Measurements from ENCODE around the gene ANO3.

ANO3 gene

GRCh38 chr11:26399336-26399735 lies 67.4 kb downstream of the ANO3 start:
- no peak overlapping the region for H3K4me2 ChIP-seq (ENCODE audit: low read depth, low read length, poor library complexity, severe bottlenecking)
- H3K4me1 ChIP-seq (ENCODE audit: insufficient read depth, low read length, poor library complexity, severe bottlenecking): no peaks in the 10 kb centered on the region
- H4K20me1 ChIP-seq (ENCODE audit: insufficient read depth, low read length, poor library complexity, severe bottlenecking): no peaks in the 10 kb centered on the region
- no peaks in the 10 kb centered on the region for H3K9me2 ChIP-seq (replicated peaks; ENCODE audit: low read depth, low read length)
- no peak overlapping the region for H3K9ac ChIP-seq (ENCODE audit: low read depth, low read length, poor library complexity, severe bottlenecking)
- TF ChIP-seq, protein P1, sequence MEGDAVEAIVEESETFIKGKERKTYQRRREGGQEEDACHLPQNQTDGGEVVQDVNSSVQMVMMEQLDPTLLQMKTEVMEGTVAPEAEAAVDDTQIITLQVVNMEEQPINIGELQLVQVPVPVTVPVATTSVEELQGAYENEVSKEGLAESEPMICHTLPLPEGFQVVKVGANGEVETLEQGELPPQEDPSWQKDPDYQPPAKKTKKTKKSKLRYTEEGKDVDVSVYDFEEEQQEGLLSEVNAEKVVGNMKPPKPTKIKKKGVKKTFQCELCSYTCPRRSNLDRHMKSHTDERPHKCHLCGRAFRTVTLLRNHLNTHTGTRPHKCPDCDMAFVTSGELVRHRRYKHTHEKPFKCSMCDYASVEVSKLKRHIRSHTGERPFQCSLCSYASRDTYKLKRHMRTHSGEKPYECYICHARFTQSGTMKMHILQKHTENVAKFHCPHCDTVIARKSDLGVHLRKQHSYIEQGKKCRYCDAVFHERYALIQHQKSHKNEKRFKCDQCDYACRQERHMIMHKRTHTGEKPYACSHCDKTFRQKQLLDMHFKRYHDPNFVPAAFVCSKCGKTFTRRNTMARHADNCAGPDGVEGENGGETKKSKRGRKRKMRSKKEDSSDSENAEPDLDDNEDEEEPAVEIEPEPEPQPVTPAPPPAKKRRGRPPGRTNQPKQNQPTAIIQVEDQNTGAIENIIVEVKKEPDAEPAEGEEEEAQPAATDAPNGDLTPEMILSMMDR (conservative IDR thresholded peaks at IDR 0.05; ENCODE audit: low read length): no peak
- TF ChIP-seq EZH2phosphoT487 (IDR thresholded peaks at IDR 0.05; ENCODE audit: borderline replicate concordance): no peak
- H3K27me3 ChIP-seq (ENCODE audit: insufficient read depth, low read length, poor library complexity, severe bottlenecking): no peaks in the 10 kb centered on the region
- H3K4me3 ChIP-seq (ENCODE audit: low read length, poor library complexity, severe bottlenecking): no peak overlapping the region
- no peaks in the 10 kb centered on the region for H3K36me3 ChIP-seq (ENCODE audit: insufficient read depth, low read length)
- no peaks in the 10 kb centered on the region for H3K9me3 ChIP-seq (ENCODE audit: insufficient read depth, low read depth, low read length)
- H3K79me2 ChIP-seq (ENCODE audit: insufficient read depth, low read length): no peaks in the 10 kb centered on the region
- no peak overlapping the region for H2AFZ ChIP-seq (ENCODE audit: low read length)
- no peaks in the 10 kb centered on the region for H3F3A ChIP-seq (ENCODE audit: low read depth)

DNA sequence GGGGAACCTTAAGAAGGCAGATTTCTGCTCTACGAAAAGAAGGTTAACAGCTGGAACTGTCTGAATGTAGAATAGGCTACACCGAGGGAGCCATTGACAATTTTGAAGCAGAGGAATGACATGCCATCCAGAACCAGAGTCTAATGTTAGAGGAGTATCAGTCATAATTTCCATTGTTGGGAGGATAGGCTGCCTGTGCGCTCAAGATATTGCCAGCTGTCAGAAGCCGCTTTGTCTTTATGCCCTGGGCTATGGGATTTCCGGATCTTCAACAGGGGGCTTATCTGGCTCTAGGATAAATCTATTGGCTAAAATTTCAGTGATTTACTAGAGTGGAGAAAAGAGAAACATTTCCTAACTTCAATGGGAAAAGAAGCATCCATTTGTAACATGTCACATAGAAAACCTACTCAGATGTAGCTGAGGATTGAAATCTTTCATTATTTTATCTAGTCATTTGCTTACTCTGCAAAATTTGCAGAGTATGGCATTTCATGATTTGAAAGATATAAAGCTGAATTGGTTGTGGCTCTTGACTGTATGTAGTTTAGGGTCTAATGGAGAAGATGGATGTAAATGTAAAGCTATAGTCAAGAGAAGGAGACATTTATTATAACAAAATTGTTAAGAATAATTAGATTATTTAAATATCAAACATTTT lies 78.9 kb downstream of the ANO3 start:
- Histone ChIP-seq H3K9me2 (replicated peaks; ENCODE audit: low read depth, low read length) (no peaks in the 10 kb centered on the region), H3K79me2 (ENCODE audit: insufficient read depth, low read length) (no peaks in the 10 kb centered on the region), H2AFZ (ENCODE audit: low read length) (no peak overlapping the region), H3K4me3 (ENCODE audit: low read length, poor library complexity, severe bottlenecking) (no peak overlapping the region), H3K4me2 (ENCODE audit: low read depth, low read length, poor library complexity, severe bottlenecking) (no peak overlapping the region), H3K9me3 (ENCODE audit: insufficient read depth, low read depth, low read length) (no peaks in the 10 kb centered on the region), H3K27me3 (ENCODE audit: insufficient read depth, low read length, poor library complexity, severe bottlenecking) (no peaks in the 10 kb centered on the region), H3K9ac (ENCODE audit: low read depth, low read length, poor library complexity, severe bottlenecking) (no peak overlapping the region), H4K20me1 (ENCODE audit: insufficient read depth, low read length, poor library complexity, severe bottlenecking) (no peaks in the 10 kb centered on the region), H3K4me1 (ENCODE audit: insufficient read depth, low read length, poor library complexity, severe bottlenecking) (no peaks in the 10 kb centered on the region), H3K36me3 (ENCODE audit: insufficient read depth, low read length) (no peaks in the 10 kb centered on the region), H3F3A (ENCODE audit: low read depth) (no peaks in the 10 kb centered on the region)
- TF ChIP-seq, protein P1 (conservative IDR thresholded peaks at IDR 0.05; ENCODE audit: low read length): no peak
- no peak for TF ChIP-seq EZH2phosphoT487 (IDR thresholded peaks at IDR 0.05; ENCODE audit: borderline replicate concordance)

- no peak overlapping the region for H2AFZ ChIP-seq (ENCODE audit: low read length)
- H3K4me2 ChIP-seq (ENCODE audit: low read depth, low read length, poor library complexity, severe bottlenecking): no peak overlapping the region
- no peaks in the 10 kb centered on the region for H3K27me3 ChIP-seq (ENCODE audit: insufficient read depth, low read length, poor library complexity, severe bottlenecking)
- no peaks in the 10 kb centered on the region for H4K20me1 ChIP-seq (ENCODE audit: insufficient read depth, low read length, poor library complexity, severe bottlenecking)
- H3F3A ChIP-seq (ENCODE audit: low read depth): no peaks in the 10 kb centered on the region
- TF ChIP-seq EZH2phosphoT487 (IDR thresholded peaks at IDR 0.05; ENCODE audit: borderline replicate concordance): no peak
- TF ChIP-seq, protein P1 (conservative IDR thresholded peaks at IDR 0.05; ENCODE audit: low read length): no peak
- H3K9me2 ChIP-seq (replicated peaks; ENCODE audit: low read depth, low read length): no peaks in the 10 kb centered on the region
- H3K4me3 ChIP-seq (ENCODE audit: low read length, poor library complexity, severe bottlenecking): no peak overlapping the region
- H3K79me2 ChIP-seq (ENCODE audit: insufficient read depth, low read length): no peaks in the 10 kb centered on the region
- no peaks in the 10 kb centered on the region for H3K9me3 ChIP-seq (ENCODE audit: insufficient read depth, low read depth, low read length)
- H3K4me1 ChIP-seq (ENCODE audit: insufficient read depth, low read length, poor library complexity, severe bottlenecking): no peaks in the 10 kb centered on the region
- H3K36me3 ChIP-seq (ENCODE audit: insufficient read depth, low read length): no peaks in the 10 kb centered on the region
- no peak overlapping the region for H3K9ac ChIP-seq (ENCODE audit: low read depth, low read length, poor library complexity, severe bottlenecking)
Measured at GRCh38 chr11:26412955-26413354, 81.0 kb downstream of the ANO3 start.
